Astrocyte (in vitro differentiated cells and primary cell): ENCODE data around the gene DCP2. TPM values are rescaled to one million over a fixed set of nuclear protein-coding genes. Genes with fewer than 3 reads are reported as not detected.

Source experiments
- DNase-seq: peaks from one replicate; pipeline ENCODE4 v3.0.0-alpha.2; 2010; ENCODE audit warnings: low read depth
- FAIRE-seq: peaks from 2 replicates; lab custom pipeline; 2011; peaks lifted over from hg19 to GRCh38; lab: Jason Lieb, UNC
- H2AFZ ChIP-seq: 2 replicates; pipeline ENCODE4 v1.6.0; 2012; ENCODE audit warnings: low read depth, low read length, inconsistent platforms
- H3K27ac ChIP-seq: 2 replicates; pipeline ENCODE4 v1.5.1; 2011; ENCODE audit warnings: low read depth, low read length, inconsistent platforms
- H3K27me3 ChIP-seq: 2 replicates; pipeline ENCODE4 v1.6.0; 2011; ENCODE audit warnings: low read length, inconsistent platforms; ENCODE audit not compliant: insufficient read depth
- H3K36me3 ChIP-seq: 2 replicates; pipeline ENCODE4 v1.5.1; 2011; ENCODE audit warnings: low read length, inconsistent platforms; ENCODE audit not compliant: insufficient read depth
- H3K4me1 ChIP-seq: 2 replicates; pipeline ENCODE4 v1.5.1; 2011; ENCODE audit warnings: low read length, inconsistent platforms; ENCODE audit not compliant: insufficient read depth
- H3K4me2 ChIP-seq: 2 replicates; pipeline ENCODE4 v1.6.0; 2012; ENCODE audit warnings: low read length, inconsistent platforms
- H3K4me3 ChIP-seq: 2 replicates; pipeline ENCODE4 v1.5.1; 2011; ENCODE audit warnings: low read depth, mild to moderate bottlenecking, low read length, inconsistent platforms; ENCODE audit not compliant: insufficient read depth
- H3K79me2 ChIP-seq: 2 replicates; pipeline ENCODE4 v1.6.0; 2012; ENCODE audit warnings: mild to moderate bottlenecking, low read length, inconsistent platforms; ENCODE audit not compliant: insufficient read depth
- H3K9ac ChIP-seq: 2 replicates; pipeline ENCODE4 v1.6.0; 2012; ENCODE audit warnings: mild to moderate bottlenecking, low read length, inconsistent platforms
- H3K9me3 ChIP-seq: 2 replicates; pipeline ENCODE4 v1.5.1; 2012; ENCODE audit warnings: low read depth, mild to moderate bottlenecking, low read length, inconsistent platforms; ENCODE audit not compliant: insufficient read depth
- H4K20me1 ChIP-seq: 2 replicates; pipeline ENCODE4 v1.6.0; 2012; ENCODE audit warnings: low read length, inconsistent platforms; ENCODE audit not compliant: insufficient read depth
- H3K27ac Mint-ChIP-seq: one replicate; pipeline ENCODE4 v1.8.0; 2021; ENCODE audit warnings: mild to moderate bottlenecking, mixed read lengths; ENCODE audit not compliant: unreplicated experiment
- H3K27me3 Mint-ChIP-seq: one replicate; pipeline ENCODE4 v1.8.0; 2021; ENCODE audit warnings: low read depth, mixed read lengths; ENCODE audit not compliant: unreplicated experiment
- H3K36me3 Mint-ChIP-seq: one replicate; pipeline ENCODE4 v1.8.0; 2021; ENCODE audit warnings: low read depth, mixed read lengths; ENCODE audit not compliant: unreplicated experiment
- H3K4me1 Mint-ChIP-seq: one replicate; pipeline ENCODE4 v1.8.0; 2021; ENCODE audit warnings: low read depth, mixed read lengths; ENCODE audit not compliant: unreplicated experiment
- H3K4me3 Mint-ChIP-seq: one replicate; pipeline ENCODE4 v1.8.0; 2021; ENCODE audit warnings: mild to moderate bottlenecking, moderate library complexity, mixed read lengths; ENCODE audit not compliant: unreplicated experiment
- H3K9me3 Mint-ChIP-seq: one replicate; pipeline ENCODE4 v1.8.0; 2021; ENCODE audit warnings: mild to moderate bottlenecking, mixed read lengths; ENCODE audit not compliant: unreplicated experiment
- CTCF ChIP-seq: IDR thresholded peaks from 2 replicates; pipeline ENCODE4 v1.5.1; 2011; ENCODE audit warnings: low read depth, mild to moderate bottlenecking, inconsistent platforms, low read length, moderate library complexity; ENCODE audit not compliant: insufficient read depth
- EZH2 ChIP-seq: IDR thresholded peaks from 2 replicates; pipeline ENCODE4 v1.6.1; 2012; ENCODE audit warnings: mild to moderate bottlenecking, low read length, inconsistent platforms; ENCODE audit not compliant: insufficient read depth
- total RNA-seq: library from RNA; stranded (reverse); gene quantifications from 2 replicates; pipeline ENCODE4 v1.2.1, GENCODE V29; 2021

DCP2 gene
- total RNA-seq, 1 donor from 2014 or later, result 48.9 TPM

- Mint-ChIP-seq H3K9me3 (no peaks in the 10 kb centered on the region), H3K27ac (no peak overlapping the region), H3K36me3 (peaks cover 10% of the 10 kb centered on the region), H3K4me1 (peaks cover 22% of the 10 kb centered on the region), H3K4me3 (no peak overlapping the region), H3K27me3 (no peaks in the 10 kb centered on the region)
- DNase-seq (peak; percentile 59), FAIRE-seq (no peak)
- H3K4me2 ChIP-seq, result no peak overlapping the region
- H2AFZ ChIP-seq, result no peak overlapping the region
- H3K4me1 ChIP-seq, result peaks cover 14% of the 10 kb centered on the region
- no peak overlapping the region for H3K9ac ChIP-seq
- H4K20me1 ChIP-seq, result peaks cover 4% of the 10 kb centered on the region
- H3K9me3 ChIP-seq, result no peaks in the 10 kb centered on the region
- H3K4me3 ChIP-seq, result no peak overlapping the region
- TF ChIP-seq EZH2 (no peak), CTCF (no peak)
- H3K36me3 ChIP-seq, result peaks cover 11% of the 10 kb centered on the region
- H3K79me2 ChIP-seq, result peaks cover 34% of the 10 kb centered on the region
- no peaks in the 10 kb centered on the region for H3K27me3 ChIP-seq
- H3K27ac ChIP-seq, result no peak overlapping the region
Measured at GRCh38 chr5:113000466-113000865, 23.9 kb downstream of the DCP2 start.

GRCh38 chr5:113002423-113002822, 25.8 kb downstream of the DCP2 start:
- no peak overlapping the region for H3K4me3 Mint-ChIP-seq
- Histone ChIP-seq H4K20me1 (no peaks in the 10 kb centered on the region), H3K4me2 (no peak overlapping the region), H3K4me1 (peaks cover 7% of the 10 kb centered on the region), H3K27me3 (no peaks in the 10 kb centered on the region), H2AFZ (no peak overlapping the region), H3K4me3 (no peak overlapping the region), H3K27ac (no peak overlapping the region), H3K9ac (no peak overlapping the region), H3K9me3 (no peaks in the 10 kb centered on the region), H3K36me3 (peaks cover 11% of the 10 kb centered on the region), H3K79me2 (peaks cover 21% of the 10 kb centered on the region)
- H3K9me3 Mint-ChIP-seq, result no peaks in the 10 kb centered on the region
- H3K27me3 Mint-ChIP-seq, result no peaks in the 10 kb centered on the region
- no peak overlapping the region for H3K27ac Mint-ChIP-seq
- FAIRE-seq, result no peak
- peaks cover 10% of the 10 kb centered on the region for H3K36me3 Mint-ChIP-seq
- TF ChIP-seq CTCF (no peak), EZH2 (no peak)
- peaks cover 12% of the 10 kb centered on the region for H3K4me1 Mint-ChIP-seq
- no peak for DNase-seq

GRCh38 chr5:113003763-113004162, 27.2 kb downstream of the DCP2 start:
- Mint-ChIP-seq H3K4me3 (no peak overlapping the region), H3K9me3 (no peaks in the 10 kb centered on the region), H3K27me3 (no peaks in the 10 kb centered on the region), H3K4me1 (peaks cover 10% of the 10 kb centered on the region), H3K27ac (no peak overlapping the region), H3K36me3 (peaks cover 12% of the 10 kb centered on the region)
- Histone ChIP-seq H3K79me2 (peaks cover 8% of the 10 kb centered on the region), H4K20me1 (no peaks in the 10 kb centered on the region), H3K9me3 (no peaks in the 10 kb centered on the region), H3K4me2 (no peak overlapping the region), H3K36me3 (peaks cover 11% of the 10 kb centered on the region), H3K27me3 (no peaks in the 10 kb centered on the region), H2AFZ (no peak overlapping the region), H3K9ac (no peak overlapping the region), H3K4me3 (no peak overlapping the region), H3K27ac (no peak overlapping the region), H3K4me1 (peaks cover 7% of the 10 kb centered on the region)
- no peak for TF ChIP-seq EZH2
- no peak for TF ChIP-seq CTCF
- DNase-seq (no peak), FAIRE-seq (no peak)
